GM19455 (cell line): ENCODE measurements around the gene STK32C.

Experiments
- ATAC-seq: cut with Tn5 transposase; IDR thresholded peaks from one replicate; pipeline ENCODE4 v1.9.1; 2021; ENCODE audit not compliant: unreplicated experiment

The STK32C gene

GRCh38 chr10:132202070-132202970 lies 105.4 kb downstream of the STK32C start:
- no peak for ATAC-seq

- ATAC-seq: no peak
Measured at GRCh38 chr10:132201111-132201969, 106.4 kb downstream of the STK32C start.

- ATAC-seq: no peak
Measured at GRCh38 chr10:132200344-132201110, 107.2 kb downstream of the STK32C start.

GRCh38 chr10:132199854-132200311 lies 107.9 kb downstream of the STK32C start:
- ATAC-seq: no peak

GRCh38 chr10:132199268-132199853 lies 108.4 kb downstream of the STK32C start:
- ATAC-seq: no peak

DNA sequence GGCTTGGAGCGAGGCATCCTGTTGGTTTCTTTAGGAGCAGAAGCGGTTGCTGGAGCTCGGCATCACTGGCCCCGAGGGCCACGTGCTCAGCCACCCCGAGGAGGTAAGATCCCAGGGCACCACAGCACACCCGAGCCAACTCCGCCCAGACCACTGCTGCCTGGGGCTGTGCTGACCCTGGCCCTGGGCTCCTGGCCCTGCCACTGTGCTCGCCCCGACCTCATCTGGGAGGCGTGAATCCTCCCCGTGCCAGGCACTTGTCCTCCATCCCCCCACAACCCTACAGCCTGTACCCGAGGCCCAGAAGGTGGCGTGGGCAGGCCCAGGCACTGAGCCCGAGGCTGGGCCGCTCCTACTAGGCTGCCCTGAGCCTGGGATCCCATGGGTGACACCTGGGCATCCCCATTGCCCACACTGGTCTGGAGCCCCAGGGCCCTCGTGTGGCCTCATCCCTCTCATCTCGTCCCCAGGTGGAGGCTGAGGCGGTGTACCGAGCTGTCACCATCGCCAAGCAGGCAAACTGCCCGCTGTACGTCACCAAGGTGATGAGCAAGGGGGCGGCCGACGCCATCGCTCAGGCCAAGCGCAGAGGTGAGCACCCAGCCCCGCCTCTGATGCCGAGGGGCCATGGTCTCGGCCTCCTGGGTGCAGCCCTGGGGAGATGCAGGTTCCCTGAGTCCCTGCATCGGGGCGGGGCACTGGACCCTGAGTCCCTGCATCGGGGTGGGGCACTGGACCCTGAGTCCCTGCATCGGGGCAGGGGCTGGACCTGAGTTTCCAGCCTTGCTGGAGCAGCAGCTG lies 109.2 kb downstream of the STK32C start:
- no peak for ATAC-seq

- no peak for ATAC-seq
Measured at GRCh38 chr10:132198068-132198370, 109.7 kb downstream of the STK32C start.

GRCh38 chr10:132197271-132198067 lies 110.3 kb downstream of the STK32C start:
- ATAC-seq: no peak

GRCh38 chr10:132196178-132197113 lies 111.3 kb downstream of the STK32C start:
- no peak for ATAC-seq

GRCh38 chr10:132195366-132196075 lies 112.2 kb downstream of the STK32C start:
- no peak for ATAC-seq

DNA sequence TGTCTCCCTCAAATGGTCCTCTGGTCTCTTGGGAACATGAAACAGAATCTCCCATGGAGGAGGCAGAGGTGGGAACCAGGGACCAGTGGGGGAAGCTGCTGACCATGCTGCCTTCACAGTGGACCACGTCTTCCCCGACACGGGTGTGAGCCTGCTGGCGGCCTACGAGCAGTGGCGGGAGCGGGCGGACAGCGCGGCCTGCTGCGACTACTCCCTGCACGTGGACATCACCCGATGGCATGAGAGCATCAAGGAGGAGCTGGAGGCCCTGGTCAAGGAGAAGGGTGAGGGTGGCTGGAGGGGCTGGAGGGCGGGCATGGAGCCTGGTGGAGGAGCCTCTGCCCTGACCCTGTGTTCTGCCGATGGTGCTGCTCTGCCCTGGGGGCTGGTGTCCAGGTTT lies 113.0 kb downstream of the STK32C start:
- ATAC-seq: no peak

GRCh38 chr10:132193907-132194552 lies 113.7 kb downstream of the STK32C start:
- ATAC-seq: no peak

- ATAC-seq: no peak
Measured at GRCh38 chr10:132192991-132193665, 114.6 kb downstream of the STK32C start.

DNA sequence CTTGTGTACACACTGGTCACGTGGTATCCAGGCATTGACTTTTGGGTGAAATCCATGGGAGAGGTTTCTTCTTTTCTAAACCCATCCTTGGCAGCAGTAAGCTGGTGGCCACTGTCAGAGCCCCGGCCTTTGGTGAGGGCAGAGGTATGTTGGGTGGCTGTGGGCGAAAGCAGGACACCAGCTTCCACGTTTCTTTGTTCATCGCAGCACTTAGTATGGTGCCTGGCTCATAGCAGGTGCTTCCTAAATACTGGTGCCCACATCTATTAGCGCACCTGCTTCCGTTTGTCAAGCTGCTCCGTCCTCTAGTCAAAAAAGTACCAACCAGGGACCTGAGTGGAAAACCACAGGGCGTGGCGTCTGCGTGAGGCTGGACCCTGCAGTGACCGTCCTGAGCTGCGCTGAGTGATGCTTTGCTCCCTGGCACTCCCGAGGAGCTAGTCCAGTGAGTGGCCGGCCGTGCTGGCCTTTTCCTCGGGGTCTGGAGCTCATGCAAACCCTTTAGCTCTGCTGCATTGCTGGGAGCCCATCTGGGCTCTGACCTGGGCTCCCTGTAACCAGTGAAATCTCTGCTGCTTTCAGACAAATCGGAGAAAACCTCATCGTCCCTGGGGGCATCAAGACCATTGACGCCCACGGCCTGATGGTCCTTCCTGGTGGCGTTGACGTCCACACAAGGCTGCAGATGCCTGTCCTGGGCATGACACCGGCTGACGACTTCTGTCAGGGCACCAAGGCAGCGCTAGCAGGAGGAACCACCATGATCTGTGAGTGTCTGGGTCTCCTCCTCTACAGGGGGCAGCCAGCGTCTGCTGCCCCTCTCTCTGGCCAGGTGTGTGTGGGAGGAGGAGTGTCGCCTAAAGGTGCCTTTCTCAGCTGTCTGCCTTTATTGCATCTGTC lies 115.4 kb downstream of the STK32C start:
- ATAC-seq: no peak

DNA sequence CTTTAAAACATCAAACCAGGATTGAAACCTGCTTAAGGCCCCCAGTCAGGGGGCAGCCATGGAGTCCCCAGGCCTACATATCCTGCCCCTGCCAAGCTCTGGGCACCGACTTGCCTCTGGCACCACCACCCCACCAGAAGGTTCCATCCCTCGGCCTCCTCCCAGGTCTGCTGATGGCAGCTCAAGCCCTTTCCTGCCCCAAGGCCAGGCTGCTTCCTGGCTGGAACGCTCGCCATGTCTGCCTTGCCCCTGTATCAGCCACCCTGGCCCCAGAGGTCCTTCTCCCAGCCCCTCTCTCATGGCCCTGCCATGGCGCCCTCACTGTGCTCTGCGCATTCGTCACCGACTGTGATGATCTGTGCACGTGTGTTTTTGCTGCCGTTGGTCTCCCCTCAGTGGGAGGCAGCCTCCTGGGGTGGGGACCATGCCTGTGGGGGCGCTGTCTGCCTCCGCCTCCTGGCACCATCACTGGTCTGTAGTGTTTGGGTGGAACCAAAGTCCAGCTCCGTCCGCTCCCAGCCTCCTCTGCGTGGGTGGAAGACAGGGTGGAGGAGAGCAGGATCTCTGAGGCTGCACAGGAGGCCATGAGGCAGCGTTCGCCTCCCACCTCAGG lies 117.8 kb downstream of the STK32C start:
- ATAC-seq: no peak
